ENCODE results near the gene RIMS4.
A peak's percentile ranks its signal among the peaks of the same experiment; 100 is the strongest.

- peak in 1 of 2 donors; percentile 20 for TF ChIP-seq CTCF (conservative IDR thresholded peaks at IDR 0.05 in 1 of 2, IDR thresholded peaks at IDR 0.05 in 1 of 2; ENCODE audit: extremely low read depth in 1 of 2, insufficient read depth in 1 of 2, low read depth in 1 of 2, low read length in 2 of 2)
- no peak for TF ChIP-seq EZH2 (IDR thresholded peaks at IDR 0.05; ENCODE audit: borderline replicate concordance, low read length)
Measured at GRCh38 chr20:44849703-44850102, 39.4 kb upstream of the RIMS4 start.

Data from mammary epithelial cell (primary cell).